Mesenchymal stem cell (in vitro differentiated cells and primary cell): ENCODE measurements around the gene RFK.
A peak's percentile ranks its signal among the peaks of the same experiment; 100 is the strongest.

Experiments used
- DNase-seq: peaks from one replicate; pipeline ENCODE4 v3.0.0-alpha.2; 2013
- H2AFZ ChIP-seq: one replicate; pipeline ENCODE4 v1.6.1; 2013; ENCODE audit warnings: low read depth, mild to moderate bottlenecking, control low read depth, inconsistent platforms, low read length, moderate library complexity
- H2AK5ac ChIP-seq: 2 replicates; pipeline ENCODE4 v1.6.1; 2013; ENCODE audit warnings: low read length, moderate library complexity, mild to moderate bottlenecking, inconsistent platforms; ENCODE audit not compliant: severe bottlenecking
- H2BK120ac ChIP-seq: one replicate; pipeline ENCODE4 v1.6.1; 2013; ENCODE audit warnings: low read depth, mild to moderate bottlenecking, inconsistent platforms, low read length, moderate library complexity
- H2BK12ac ChIP-seq, 2 experiments: one replicate each; pipeline ENCODE4 v1.6.1; 2013; ENCODE audit warnings: inconsistent platforms in 2 of 2, low read length in 2 of 2, mild to moderate bottlenecking in 2 of 2, moderate library complexity in 2 of 2, control low read depth in 1 of 2
- H2BK15ac ChIP-seq: one replicate; pipeline ENCODE4 v1.6.1; 2013; ENCODE audit warnings: mild to moderate bottlenecking, low read depth, inconsistent platforms; ENCODE audit not compliant: poor library complexity, severe bottlenecking
- H2BK5ac ChIP-seq: 2 replicates; pipeline ENCODE4 v1.6.1; 2013; ENCODE audit warnings: low read depth, mild to moderate bottlenecking, low read length, control low read depth, inconsistent platforms; ENCODE audit not compliant: poor library complexity, severe bottlenecking
- H3K14ac ChIP-seq, 2 experiments: one replicate each; pipeline ENCODE4 v1.6.1; 2013; ENCODE audit warnings: inconsistent platforms in 2 of 2, low read length in 2 of 2, control low read depth in 1 of 2, mild to moderate bottlenecking in 1 of 2, moderate library complexity in 1 of 2
- H3K18ac ChIP-seq, 2 experiments: one replicate each; pipeline ENCODE4 v1.6.1; 2013; ENCODE audit warnings: inconsistent platforms in 2 of 2, low read length in 2 of 2, control low read depth in 1 of 2, low read depth in 1 of 2, mild to moderate bottlenecking in 1 of 2
- H3K23ac ChIP-seq, 2 experiments: one replicate each; pipeline ENCODE4 v1.6.1; 2013; ENCODE audit warnings: inconsistent platforms in 2 of 2, low read length in 2 of 2, mild to moderate bottlenecking in 2 of 2, moderate library complexity in 2 of 2, control low read depth in 1 of 2
- H3K27ac ChIP-seq: 2 replicates; pipeline ENCODE4 v1.5.1; 2013; ENCODE audit warnings: mild to moderate bottlenecking, moderate library complexity, low read length, control low read depth, inconsistent platforms; ENCODE audit not compliant: poor library complexity, severe bottlenecking
- H3K27me3 ChIP-seq, 2 experiments: 2 replicates each; pipeline versions ENCODE4 v1.6.1 to v1.7.0; 2013; ENCODE audit warnings: low read length in 2 of 2, mild to moderate bottlenecking in 2 of 2, moderate library complexity in 2 of 2, control low read depth in 1 of 2, inconsistent platforms in 1 of 2; ENCODE audit not compliant: control insufficient read depth in 1 of 2, insufficient read depth in 1 of 2
- H3K36me3 ChIP-seq, 2 experiments: 2 replicates each; pipeline versions ENCODE4 v1.6.1 to v1.7.0; 2013; ENCODE audit warnings: low read length in 2 of 2, control low read depth in 1 of 2, inconsistent platforms in 1 of 2, low read depth in 1 of 2, mild to moderate bottlenecking in 1 of 2; ENCODE audit not compliant: insufficient read depth in 2 of 2, control insufficient read depth in 1 of 2
- H3K4ac ChIP-seq, 2 experiments: one replicate each; pipeline ENCODE4 v1.6.1; 2013; ENCODE audit warnings: inconsistent platforms in 2 of 2, low read length in 2 of 2, mild to moderate bottlenecking in 2 of 2, moderate library complexity in 2 of 2, control low read depth in 1 of 2, low read depth in 1 of 2
- H3K4me1 ChIP-seq: 2 replicates; pipeline ENCODE4 v1.6.1; 2013; ENCODE audit warnings: low read depth, low read length, control low read depth; ENCODE audit not compliant: control insufficient read depth, insufficient read depth
- H3K4me2 ChIP-seq: 2 replicates; pipeline ENCODE4 v1.6.1; 2013; ENCODE audit warnings: low read length, mild to moderate bottlenecking, inconsistent platforms; ENCODE audit not compliant: poor library complexity, severe bottlenecking
- H3K4me3 ChIP-seq, 2 experiments: 2 replicates each; pipeline versions ENCODE4 v1.5.1 to v1.7.0; 2013; ENCODE audit warnings: low read length in 2 of 2, mild to moderate bottlenecking in 2 of 2, control low read depth in 1 of 2, low read depth in 1 of 2; ENCODE audit not compliant: insufficient read depth in 1 of 2
- H3K79me1 ChIP-seq: replicated peaks from 2 replicates; pipeline ENCODE4 v1.6.1; 2013; ENCODE audit warnings: mild to moderate bottlenecking, control low read depth, low read length, inconsistent platforms; ENCODE audit not compliant: poor library complexity, severe bottlenecking
- H3K9ac ChIP-seq: 2 replicates; pipeline ENCODE4 v1.7.0; 2013; ENCODE audit warnings: mild to moderate bottlenecking, low read length, moderate library complexity
- H3K9me3 ChIP-seq: 2 replicates; pipeline ENCODE4 v1.7.0; 2013; ENCODE audit warnings: mild to moderate bottlenecking, low read length; ENCODE audit not compliant: control insufficient read depth
- H4K8ac ChIP-seq: one replicate; pipeline ENCODE4 v1.6.1; 2013; ENCODE audit warnings: inconsistent platforms, mild to moderate bottlenecking, low read length, moderate library complexity
- H4K91ac ChIP-seq: one replicate; pipeline ENCODE4 v1.6.1; 2013; ENCODE audit warnings: mild to moderate bottlenecking, low read length, inconsistent platforms
- WGBS: methylation state at CpG from one replicate; pipeline ENCODE4 v1.1.7; 2013; ENCODE audit warnings: mixed read lengths; 5-methylcytosine and 5-hydroxymethylcytosine counted together

Gene RFK

DNA sequence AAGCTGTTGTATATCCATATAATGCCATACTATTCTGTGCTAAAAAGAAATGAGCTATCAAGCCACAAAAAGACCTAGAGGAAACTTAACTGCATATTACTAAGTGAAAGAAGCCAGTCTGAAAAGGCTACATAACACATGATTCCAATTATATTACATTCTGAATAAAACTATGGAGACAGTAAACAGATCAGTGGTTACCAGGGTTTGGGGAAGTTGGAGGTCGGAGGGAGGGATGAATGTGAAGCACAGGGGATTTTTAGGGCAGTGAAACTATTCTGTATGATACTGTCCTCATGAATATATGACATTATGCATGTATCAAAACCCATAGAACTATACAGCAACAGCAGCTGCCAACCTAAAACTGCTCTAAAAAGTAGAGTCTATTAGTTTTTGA, 5.6 kb upstream of the RFK start:
- no peak overlapping the region for H2BK120ac ChIP-seq
- no peaks in the 10 kb centered on the region for H3K36me3 ChIP-seq
- no peaks in the 10 kb centered on the region for H3K27me3 ChIP-seq
- DNase-seq: no peak
- H3K79me1 ChIP-seq: peaks cover 1% of the 10 kb centered on the region
- H3K4me3 ChIP-seq: no peak overlapping the region
- H4K8ac ChIP-seq: no peak overlapping the region
- H2BK12ac ChIP-seq: no peak overlapping the region
- H3K9ac ChIP-seq: no peak overlapping the region
- no peaks in the 10 kb centered on the region for H3K9me3 ChIP-seq
- no peak overlapping the region for H3K14ac ChIP-seq
- no peak overlapping the region for H3K4ac ChIP-seq
- peaks cover 2% of the 10 kb centered on the region for H3K4me1 ChIP-seq
- H2BK15ac ChIP-seq: no peak overlapping the region
- H3K23ac ChIP-seq: no peak overlapping the region
- H3K4me2 ChIP-seq: no peak overlapping the region
- WGBS: no CpG with 5 or more reads among the region's 1 CpG
- H2AK5ac ChIP-seq: no peak overlapping the region
- H4K91ac ChIP-seq: no peak overlapping the region
- no peak overlapping the region for H2AFZ ChIP-seq
- no peak overlapping the region for H3K27ac ChIP-seq
- H3K18ac ChIP-seq: no peak overlapping the region
- no peak overlapping the region for H2BK5ac ChIP-seq

DNA sequence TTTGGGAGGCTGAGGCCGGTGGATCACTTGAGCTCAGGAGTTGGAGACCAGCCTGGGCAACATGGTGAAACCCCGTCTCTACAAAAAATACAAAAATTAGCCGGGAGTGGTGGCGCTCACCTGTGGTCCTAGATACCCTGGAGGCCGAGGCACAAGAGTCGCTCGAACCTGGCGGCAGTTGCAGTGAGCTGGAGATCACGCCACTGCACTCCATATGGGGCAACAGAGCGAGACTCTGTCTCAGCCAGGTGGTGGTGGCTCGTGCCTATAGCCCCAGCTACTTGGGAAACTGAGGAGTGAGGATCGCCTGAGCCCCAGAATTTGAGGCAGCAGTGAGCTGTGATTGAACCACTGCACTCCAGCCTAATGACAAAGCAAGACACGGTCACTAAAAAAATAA, 2.4 kb upstream of the RFK start:
- H3K4me1 ChIP-seq: peaks cover 4% of the 10 kb centered on the region
- H4K91ac ChIP-seq: no peak overlapping the region
- H2BK15ac ChIP-seq: no peak overlapping the region
- H2BK12ac ChIP-seq: no peak overlapping the region
- no peak overlapping the region for H2BK5ac ChIP-seq
- no peak overlapping the region for H3K4me2 ChIP-seq
- no peak overlapping the region for H2BK120ac ChIP-seq
- no peak overlapping the region for H3K14ac ChIP-seq
- H3K23ac ChIP-seq: no peak overlapping the region
- 97% methylated on average over 13 of the region's 13 CpGs for WGBS
- no peak overlapping the region for H3K18ac ChIP-seq
- peaks cover 7% of the 10 kb centered on the region for H3K79me1 ChIP-seq
- H3K4me3 ChIP-seq: no peak overlapping the region
- H3K4ac ChIP-seq: no peak overlapping the region
- no peak overlapping the region for H3K27ac ChIP-seq
- no peak overlapping the region for H4K8ac ChIP-seq
- DNase-seq: no peak
- no peak overlapping the region for H2AK5ac ChIP-seq
- no peak overlapping the region for H2AFZ ChIP-seq
- H3K9me3 ChIP-seq: peaks cover 2% of the 10 kb centered on the region
- H3K27me3 ChIP-seq: no peaks in the 10 kb centered on the region
- H3K36me3 ChIP-seq: peaks cover 0 to 7% of the 10 kb centered on the region in 2 experiments
- H3K9ac ChIP-seq: no peak overlapping the region

DNA sequence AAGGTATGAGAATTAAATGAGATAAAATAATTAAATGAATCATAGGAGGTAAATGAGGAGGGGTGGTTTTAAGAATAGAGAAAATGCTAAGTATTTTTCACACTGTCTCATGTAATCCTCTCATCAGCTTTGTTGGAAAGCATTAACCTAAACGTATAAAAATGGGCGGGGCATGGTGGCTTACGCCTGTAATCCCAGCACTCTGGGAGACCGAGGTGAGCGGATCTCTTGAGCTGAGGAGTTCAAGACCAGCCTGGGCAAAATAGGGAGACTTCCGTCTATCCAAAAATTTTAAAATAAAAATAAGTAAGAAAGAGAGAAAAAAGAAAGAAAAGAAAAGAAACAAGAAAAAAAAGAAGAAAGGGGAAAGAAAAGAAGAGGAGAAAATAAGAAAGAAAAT, 1.9 kb upstream of the RFK start:
- Histone ChIP-seq H3K4ac (no peak overlapping the region), H3K9me3 (peaks cover 2% of the 10 kb centered on the region), H2BK120ac (no peak overlapping the region), H2AK5ac (no peak overlapping the region), H3K4me3 (no peak overlapping the region), H2BK5ac (no peak overlapping the region), H3K9ac (no peak overlapping the region), H3K23ac (no peak overlapping the region), H2BK15ac (no peak overlapping the region), H3K79me1 (peaks cover 9% of the 10 kb centered on the region), H3K27me3 (no peaks in the 10 kb centered on the region), H3K4me2 (no peak overlapping the region), H4K8ac (no peak overlapping the region), H3K27ac (no peak overlapping the region), H3K36me3 (peaks cover 0 to 10% of the 10 kb centered on the region in 2 experiments), H2AFZ (no peak overlapping the region), H4K91ac (no peak overlapping the region), H2BK12ac (no peak overlapping the region), H3K18ac (no peak overlapping the region), H3K4me1 (peaks cover 4% of the 10 kb centered on the region), H3K14ac (no peak overlapping the region)
- 95% methylated on average over 4 of the region's 6 CpGs for WGBS
- no peak for DNase-seq

DNA sequence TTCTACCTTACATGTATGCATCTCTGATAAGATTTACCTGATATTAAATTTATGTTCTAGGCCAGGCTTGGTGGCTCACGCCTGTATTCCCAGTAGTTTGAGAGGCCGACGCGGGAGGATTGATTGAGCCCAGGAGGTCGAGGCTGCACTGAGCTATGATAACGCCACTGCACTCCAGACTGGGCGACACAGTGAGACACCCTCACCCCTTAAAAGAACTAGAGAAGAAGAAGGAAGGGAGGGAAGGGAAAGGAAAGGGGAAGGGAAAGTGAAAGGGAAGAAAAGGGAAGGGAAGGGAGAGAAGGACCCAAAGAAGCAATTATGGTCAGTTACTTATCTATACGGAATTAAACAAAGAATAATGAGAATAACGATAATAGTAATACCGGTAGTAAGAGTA, 1.2 kb upstream of the RFK start:
- H3K27me3 ChIP-seq: no peaks in the 10 kb centered on the region
- H3K9ac ChIP-seq: peak overlapping the region; percentile 99
- no peak overlapping the region for H3K4me2 ChIP-seq
- peak overlapping the region in 1 of 2 experiments; percentile 72 for H2BK12ac ChIP-seq
- H4K91ac ChIP-seq: no peak overlapping the region
- H3K36me3 ChIP-seq: peaks cover 0 to 10% of the 10 kb centered on the region in 2 experiments
- H2BK15ac ChIP-seq: no peak overlapping the region
- no peak overlapping the region for H3K27ac ChIP-seq
- H3K79me1 ChIP-seq: peaks cover 10% of the 10 kb centered on the region
- peaks cover 2% of the 10 kb centered on the region for H3K9me3 ChIP-seq
- H2AK5ac ChIP-seq: no peak overlapping the region
- H3K23ac ChIP-seq: no peak overlapping the region
- peak overlapping the region in 1 of 2 experiments; percentile 5 for H3K4ac ChIP-seq
- DNase-seq: no peak
- peak overlapping the region; percentile 72 for H2AFZ ChIP-seq
- no peak overlapping the region for H4K8ac ChIP-seq
- no peak overlapping the region for H3K14ac ChIP-seq
- WGBS: 94% methylated on average over 8 of the region's 10 CpGs
- H3K18ac ChIP-seq: no peak overlapping the region
- H2BK5ac ChIP-seq: no peak overlapping the region
- no peak overlapping the region for H2BK120ac ChIP-seq
- peaks cover 4% of the 10 kb centered on the region for H3K4me1 ChIP-seq
- H3K4me3 ChIP-seq: peak overlapping the region in 1 of 2 experiments; percentile 85
